Esophagus muscularis mucosa (tissue), 4 donors: ENCODE results near the gene CTNNA2. TPM values are rescaled to one million over a fixed set of nuclear protein-coding genes. Genes with fewer than 3 reads are reported as not detected.

Source experiments
- DNase-seq: peaks from one replicate; pipeline ENCODE4 v3.0.0-alpha.2; 2017; ENCODE audit errors: extremely low spot score
- H3K27ac ChIP-seq, 4 donors: fragments of 200-600 bp; sonication (generic); replicated peaks in 1 of 4; 1 replicate in 3 of 4; 2 replicates in 1 of 4; pipeline ENCODE4 v1.5.1; 2016 to 2019; ENCODE audit warnings: mild to moderate bottlenecking in 1 of 4
- H3K27me3 ChIP-seq, 4 donors: fragments of 200-600 bp; sonication (generic); one replicate each; pipeline versions ENCODE4 v1.5.1 to v1.6.0; 2016 to 2019
- H3K36me3 ChIP-seq, 4 donors: fragments of 200-600 bp; sonication (generic); one replicate each; pipeline ENCODE4 v1.5.1; 2016 to 2019
- H3K4me1 ChIP-seq, 4 donors: fragments of 200-600 bp; sonication (generic); one replicate each; pipeline ENCODE4 v1.5.1; 2016 to 2019
- H3K4me3 ChIP-seq, 4 donors: fragments of 200-600 bp; sonication (generic); 1 replicate in 2 of 4; 2 replicates in 2 of 4; pipeline ENCODE4 v1.5.1; 2016 to 2019; ENCODE audit warnings: mild to moderate bottlenecking in 4 of 4, moderate library complexity in 1 of 4
- H3K9me3 ChIP-seq, 4 donors: fragments of 200-600 bp; sonication (generic); 1 replicate in 3 of 4; 2 replicates in 1 of 4; pipeline ENCODE4 v1.5.1; 2016 to 2019
- EP300 ChIP-seq: sonication (generic); formaldehyde crosslinking; IDR thresholded peaks from one replicate; pipeline ENCODE4 v1.6.1; 2017; ENCODE audit warnings: antibody characterized with exemption
- POLR2A ChIP-seq: fragments of 450-650 bp; IDR thresholded peaks from one replicate; pipeline ENCODE4 v1.6.1; 2017; ENCODE audit warnings: antibody characterized with exemption, moderate library complexity, mild to moderate bottlenecking, low read depth
- POLR2AphosphoS5 ChIP-seq, 2 donors: sonication (generic); formaldehyde crosslinking; IDR thresholded peaks; one replicate each; pipeline ENCODE4 v1.6.1; 2017; ENCODE audit warnings: antibody characterized with exemption in 2 of 2
- WGBS: methylation state at CpG from one replicate; pipeline ENCODE4 v1.1.5; 2018; 5-methylcytosine and 5-hydroxymethylcytosine counted together
- intact Hi-C: fragments of 100-400 bp; cut with DNase I; formaldehyde crosslinking; loops from one replicate; pipeline ENCODE4 v1.15.1; 2023
- total RNA-seq, 4 donors: library from RNA; depleted of rRNA; stranded (reverse); fragments of >200 nt; gene quantifications; one replicate each; pipeline versions ENCODE4 v1.1.0 to v1.2.1, GENCODE V29; 2016
- TF ChIP-seq, protein P1 (sequence below), 3 experiments: fragments of 200-600 bp in 2 of 3; fragments of 450-650 bp in 1 of 3; sonication (generic) in 2 of 3; IDR thresholded peaks; one replicate each; pipeline ENCODE4 v1.5.1; 2017 to 2019; ENCODE audit warnings: antibody characterized with exemption in 3 of 3, mild to moderate bottlenecking in 2 of 3, moderate library complexity in 1 of 3

Gene CTNNA2
- total RNA-seq, 4 donors from 2014 or later: 0.42 to 2.5 (median 1.1) TPM

DNA sequence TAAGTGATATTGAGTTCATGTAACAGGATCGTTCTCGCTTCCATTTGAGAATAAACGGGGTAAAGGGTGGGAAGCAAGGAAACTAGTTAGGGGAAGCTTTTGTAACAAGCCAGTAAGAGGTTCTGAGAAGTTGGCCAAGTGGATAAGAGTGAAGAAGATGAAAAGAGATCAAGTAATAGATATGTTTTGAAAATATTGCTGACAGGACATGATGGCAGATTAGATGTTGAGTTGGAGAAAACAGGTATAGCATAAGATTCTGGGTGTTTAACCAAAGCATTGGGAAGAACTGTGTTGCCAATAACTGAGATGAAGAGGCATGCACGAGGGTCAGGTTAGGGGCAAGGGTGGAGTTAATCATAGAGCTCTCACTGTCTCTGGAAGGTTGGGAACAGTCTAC, 1121.7 kb downstream of the CTNNA2 start:
- WGBS: 84% methylated on average over 4 of the region's 4 CpGs
- TF ChIP-seq POLR2AphosphoS5 (IDR thresholded peaks at IDR 0.05) (no peak), POLR2A (no peak), EP300 (no peak)
- TF ChIP-seq, protein P1, sequence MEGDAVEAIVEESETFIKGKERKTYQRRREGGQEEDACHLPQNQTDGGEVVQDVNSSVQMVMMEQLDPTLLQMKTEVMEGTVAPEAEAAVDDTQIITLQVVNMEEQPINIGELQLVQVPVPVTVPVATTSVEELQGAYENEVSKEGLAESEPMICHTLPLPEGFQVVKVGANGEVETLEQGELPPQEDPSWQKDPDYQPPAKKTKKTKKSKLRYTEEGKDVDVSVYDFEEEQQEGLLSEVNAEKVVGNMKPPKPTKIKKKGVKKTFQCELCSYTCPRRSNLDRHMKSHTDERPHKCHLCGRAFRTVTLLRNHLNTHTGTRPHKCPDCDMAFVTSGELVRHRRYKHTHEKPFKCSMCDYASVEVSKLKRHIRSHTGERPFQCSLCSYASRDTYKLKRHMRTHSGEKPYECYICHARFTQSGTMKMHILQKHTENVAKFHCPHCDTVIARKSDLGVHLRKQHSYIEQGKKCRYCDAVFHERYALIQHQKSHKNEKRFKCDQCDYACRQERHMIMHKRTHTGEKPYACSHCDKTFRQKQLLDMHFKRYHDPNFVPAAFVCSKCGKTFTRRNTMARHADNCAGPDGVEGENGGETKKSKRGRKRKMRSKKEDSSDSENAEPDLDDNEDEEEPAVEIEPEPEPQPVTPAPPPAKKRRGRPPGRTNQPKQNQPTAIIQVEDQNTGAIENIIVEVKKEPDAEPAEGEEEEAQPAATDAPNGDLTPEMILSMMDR (IDR thresholded peaks at IDR 0.05): no peak
- Histone ChIP-seq H3K4me3 (no peak overlapping the region), H3K27me3 (no peaks in the 10 kb centered on the region), H3K27ac (no peak overlapping the region), H3K36me3 (no peaks in the 10 kb centered on the region), H3K9me3 (no peaks in the 10 kb centered on the region), H3K4me1 (peaks cover 0 to 4% (median 0%) of the 10 kb centered on the region in 4 donors)
- DNase-seq: no peak
- intact Hi-C loops: no loop called here

DNA sequence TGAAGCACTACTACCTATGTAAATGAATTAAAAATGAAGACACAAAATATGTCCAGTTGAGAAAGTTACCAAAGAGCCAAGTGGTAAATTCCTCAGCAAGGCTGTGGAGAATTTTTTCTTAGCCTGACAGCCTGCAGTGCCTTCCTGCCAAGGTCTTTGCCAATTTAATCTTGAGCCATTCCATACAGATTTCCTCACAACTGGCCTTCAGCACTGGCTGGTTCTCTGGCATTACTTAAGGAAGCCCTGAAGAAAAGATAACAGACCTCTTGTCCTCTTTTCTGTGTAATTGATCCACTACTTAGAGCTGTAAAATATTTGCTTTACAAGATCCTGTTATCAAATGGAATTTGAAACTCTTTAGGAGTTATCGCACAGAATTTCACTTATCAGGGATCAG, 1125.9 kb downstream of the CTNNA2 start:
- no peak overlapping the region for H3K4me3 ChIP-seq
- H3K36me3 ChIP-seq: no peaks in the 10 kb centered on the region
- intact Hi-C loops: no loop called here
- no peak for DNase-seq
- 65% methylated on average over 1 of the region's 1 CpG for WGBS
- no peak overlapping the region for H3K27ac ChIP-seq
- H3K27me3 ChIP-seq: no peaks in the 10 kb centered on the region
- TF ChIP-seq, protein P1 (IDR thresholded peaks at IDR 0.05): no peak
- TF ChIP-seq EP300: no peak
- no peak for TF ChIP-seq POLR2A
- TF ChIP-seq POLR2AphosphoS5 (IDR thresholded peaks at IDR 0.05): no peak
- peaks cover 0 to 12% (median 0%) of the 10 kb centered on the region in 4 donors for H3K4me1 ChIP-seq
- H3K9me3 ChIP-seq: no peaks in the 10 kb centered on the region

DNA sequence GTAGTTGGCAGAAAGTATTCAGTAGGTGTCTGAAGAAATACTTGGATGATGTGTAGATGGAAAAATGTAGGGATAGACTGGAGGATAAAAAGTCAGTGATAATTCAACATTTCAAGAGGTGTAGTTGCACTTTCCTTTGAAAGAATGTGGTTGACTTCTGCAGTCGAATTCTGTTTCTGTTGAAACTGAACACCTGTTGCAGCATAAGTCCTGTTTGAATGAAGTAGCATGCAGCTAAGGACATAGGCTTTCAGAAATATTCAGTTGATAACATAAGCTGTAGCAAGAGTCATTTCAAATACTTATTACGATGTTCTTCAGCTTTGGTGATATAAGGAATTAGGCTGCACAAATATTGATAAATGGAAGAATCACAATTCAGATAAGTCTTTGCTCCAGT, 1129.6 kb downstream of the CTNNA2 start:
- whole genome bisulfite sequencing: 76% methylated on average over 2 of the region's 2 CpGs
- peaks cover 0 to 12% (median 0%) of the 10 kb centered on the region in 4 donors for H3K4me1 ChIP-seq
- no peaks in the 10 kb centered on the region for H3K36me3 ChIP-seq
- H3K4me3 ChIP-seq: no peak overlapping the region
- intact Hi-C loops: no loop called here
- TF ChIP-seq POLR2A: no peak
- H3K27me3 ChIP-seq: no peaks in the 10 kb centered on the region
- DNase-seq: no peak
- no peaks in the 10 kb centered on the region for H3K9me3 ChIP-seq
- H3K27ac ChIP-seq: no peak overlapping the region

DNA sequence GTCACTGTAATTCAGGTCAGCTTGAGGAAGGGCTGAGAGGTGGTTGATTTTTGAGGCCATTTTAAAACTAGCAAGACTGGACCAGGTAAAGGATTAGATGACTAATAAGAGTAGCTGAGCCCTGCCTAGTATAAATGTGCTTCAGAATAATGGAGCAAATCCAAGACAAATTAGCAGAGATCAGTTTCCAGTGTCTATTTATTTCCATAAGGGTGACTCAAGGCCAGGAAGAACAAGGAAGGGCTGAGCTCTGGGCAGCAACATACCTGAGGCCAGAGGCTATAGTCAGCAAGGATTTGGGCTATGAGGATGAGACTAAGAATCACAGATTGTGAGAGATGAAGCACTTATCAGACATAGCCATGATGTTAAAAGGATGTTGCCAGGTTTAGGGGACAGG, 1130.7 kb downstream of the CTNNA2 start:
- no peaks in the 10 kb centered on the region for H3K36me3 ChIP-seq
- DNase-seq: no peak
- no peak overlapping the region for H3K4me3 ChIP-seq
- H3K4me1 ChIP-seq: peaks cover 0 to 12% (median 0%) of the 10 kb centered on the region in 4 donors
- H3K27me3 ChIP-seq: no peaks in the 10 kb centered on the region
- intact Hi-C loops: no loop called here
- TF ChIP-seq EP300: no peak
- TF ChIP-seq, protein P1 (IDR thresholded peaks at IDR 0.05): no peak
- TF ChIP-seq POLR2AphosphoS5 (IDR thresholded peaks at IDR 0.05): no peak
- TF ChIP-seq POLR2A: no peak
- no peaks in the 10 kb centered on the region for H3K9me3 ChIP-seq
- no peak overlapping the region for H3K27ac ChIP-seq

DNA sequence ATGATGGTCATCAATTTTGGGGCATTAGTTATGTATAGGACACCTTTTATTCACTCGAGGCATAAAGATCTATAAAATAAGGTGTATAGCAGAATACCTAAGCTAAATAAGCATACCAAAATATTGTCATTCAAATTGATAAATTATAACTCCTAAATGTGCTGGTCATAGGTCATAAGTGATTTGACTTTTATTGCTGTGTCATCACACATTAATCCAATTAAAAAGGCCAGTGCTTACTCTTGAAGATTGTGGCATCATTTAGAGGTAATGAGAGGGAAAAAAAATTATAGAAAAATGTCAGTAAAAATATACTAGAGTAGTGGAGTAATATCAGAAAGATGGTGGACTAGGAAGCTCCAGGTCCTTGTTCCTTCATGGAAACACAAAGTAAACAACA, 1138.6 kb downstream of the CTNNA2 start:
- Histone ChIP-seq H3K9me3 (peaks cover 0 to 17% (median 9%) of the 10 kb centered on the region in 4 donors), H3K36me3 (no peaks in the 10 kb centered on the region), H3K27ac (no peak overlapping the region), H3K4me3 (no peak overlapping the region), H3K4me1 (no peaks in the 10 kb centered on the region), H3K27me3 (no peaks in the 10 kb centered on the region)
- WGBS: 82% methylated on average over 1 of the region's 1 CpG
- intact Hi-C loops: no loop called here
- DNase-seq: no peak
- TF ChIP-seq EP300: no peak
- TF ChIP-seq, protein P1 (IDR thresholded peaks at IDR 0.05): no peak
- TF ChIP-seq POLR2AphosphoS5 (IDR thresholded peaks at IDR 0.05): no peak
- TF ChIP-seq POLR2A: no peak
